Measurements from ENCODE around the gene OSBPL6. TPM values are rescaled to one million over a fixed set of nuclear protein-coding genes. Genes with fewer than 3 reads are reported as not detected.

Gene OSBPL6
- total and polyA plus RNA-seq, 9 of the 15 experiments (the other 6 are each of a cell fraction or from before 2014, with no cell fraction given): 3.4 to 12.7 (median 9.3) TPM

GRCh38 chr2:178241844-178242551 lies 47.7 kb downstream of the OSBPL6 start (continued):
- TF ChIP-seq, protein P1, sequence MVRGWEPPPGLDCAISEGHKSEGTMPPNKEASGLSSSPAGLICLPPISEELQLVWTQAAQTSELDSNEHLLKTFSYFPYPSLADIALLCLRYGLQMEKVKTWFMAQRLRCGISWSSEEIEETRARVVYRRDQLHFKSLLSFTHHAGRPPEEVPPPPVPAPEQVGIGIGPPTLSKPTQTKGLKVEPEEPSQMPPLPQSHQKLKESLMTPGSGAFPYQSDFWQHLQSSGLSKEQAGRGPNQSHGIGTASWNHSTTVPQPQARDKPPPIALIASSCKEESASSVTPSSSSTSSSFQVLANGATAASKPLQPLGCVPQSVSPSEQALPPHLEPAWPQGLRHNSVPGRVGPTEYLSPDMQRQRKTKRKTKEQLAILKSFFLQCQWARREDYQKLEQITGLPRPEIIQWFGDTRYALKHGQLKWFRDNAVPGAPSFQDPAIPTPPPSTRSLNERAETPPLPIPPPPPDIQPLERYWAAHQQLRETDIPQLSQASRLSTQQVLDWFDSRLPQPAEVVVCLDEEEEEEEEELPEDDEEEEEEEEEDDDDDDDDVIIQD (CRISPR knock-in tag; IDR thresholded peaks at IDR 0.05): no peak
- TF ChIP-seq ZNF134 (CRISPR knock-in tag; conservative IDR thresholded peaks at IDR 0.05): no peak
- peak; percentile 50; the same call in 1 of the 2 replicates for TF ChIP-seq ATF1 (CRISPR knock-in tag; IDR thresholded peaks at IDR 0.05)
- peak; percentile 94 for TF ChIP-seq ATF1 (tag; IDR thresholded peaks at IDR 0.05)
- no peak for TF ChIP-seq ZNF277 (CRISPR knock-in tag; IDR thresholded peaks at IDR 0.05; ENCODE audit: borderline replicate concordance)
- TF ChIP-seq CTCF (IDR thresholded peaks at IDR 0.05 in 2 of 3, conservative IDR thresholded peaks at IDR 0.05 in 1 of 3; ENCODE audit: insufficient read depth in 2 of 3, low read depth in 1 of 3, low read length in 3 of 3): no peak
- peak; percentile 99 for TF ChIP-seq JUNB (CRISPR knock-in tag; conservative IDR thresholded peaks at IDR 0.05)
- no peak for TF ChIP-seq CXXC5 (CRISPR knock-in tag; IDR thresholded peaks at IDR 0.05)
- TF ChIP-seq, protein P2, sequence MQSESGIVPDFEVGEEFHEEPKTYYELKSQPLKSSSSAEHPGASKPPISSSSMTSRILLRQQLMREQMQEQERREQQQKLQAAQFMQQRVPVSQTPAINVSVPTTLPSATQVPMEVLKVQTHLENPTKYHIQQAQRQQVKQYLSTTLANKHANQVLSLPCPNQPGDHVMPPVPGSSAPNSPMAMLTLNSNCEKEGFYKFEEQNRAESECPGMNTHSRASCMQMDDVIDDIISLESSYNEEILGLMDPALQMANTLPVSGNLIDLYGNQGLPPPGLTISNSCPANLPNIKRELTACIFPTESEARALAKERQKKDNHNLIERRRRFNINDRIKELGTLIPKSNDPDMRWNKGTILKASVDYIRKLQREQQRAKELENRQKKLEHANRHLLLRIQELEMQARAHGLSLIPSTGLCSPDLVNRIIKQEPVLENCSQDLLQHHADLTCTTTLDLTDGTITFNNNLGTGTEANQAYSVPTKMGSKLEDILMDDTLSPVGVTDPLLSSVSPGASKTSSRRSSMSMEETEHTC (IDR thresholded peaks at IDR 0.05): no peak
- TF ChIP-seq OTX1 (CRISPR knock-in tag; IDR thresholded peaks at IDR 0.05): peak; percentile 62; the same call in 1 of the 2 replicates
- TF ChIP-seq TSC22D4 (tag; IDR thresholded peaks at IDR 0.05): no peak
- 0 out of 2 replicates have a peak, but pooled peaks have one; percentile 20 for TF ChIP-seq CTBP1 (IDR thresholded peaks at IDR 0.05; ENCODE audit: borderline replicate concordance)
- 0 out of 2 replicates have a peak, but pooled peaks have one; percentile 65 for TF ChIP-seq NBN (IDR thresholded peaks at IDR 0.05; ENCODE audit: low read depth)
- no peak for TF ChIP-seq ZNF184 (CRISPR knock-in tag; IDR thresholded peaks at IDR 0.05)
- TF ChIP-seq MCM7 (IDR thresholded peaks at IDR 0.05): no peak
- no peak for TF ChIP-seq FOXJ3 (CRISPR knock-in tag; IDR thresholded peaks at IDR 0.05)
- no peak for TF ChIP-seq EHMT2 (IDR thresholded peaks at IDR 0.05)
- peak; percentile 93 for TF ChIP-seq ATF2 (CRISPR knock-in tag; IDR thresholded peaks at IDR 0.05)
- no peak for TF ChIP-seq ZNF507 (tag; conservative IDR thresholded peaks at IDR 0.05)
- 0 out of 2 replicates have a peak, but pooled peaks have one; percentile 21 for TF ChIP-seq RB1 (IDR thresholded peaks at IDR 0.05; ENCODE audit: low read depth)
- TF ChIP-seq MCM5 (IDR thresholded peaks at IDR 0.05; ENCODE audit: low read depth): no peak
- TF ChIP-seq ZNF121 (CRISPR knock-in tag; conservative IDR thresholded peaks at IDR 0.05): no peak
- no peak for TF ChIP-seq RUNX1 (IDR thresholded peaks at IDR 0.05; ENCODE audit: low read depth)
- 0 out of 4 replicates have a peak, but pooled peaks of 1 of the 2 experiments have one; percentile 35 for TF ChIP-seq TRIM24 (IDR thresholded peaks at IDR 0.05)
